Stimulated activated memory B cell treated with anti-CD40 and anti-IgM and Interleukin-4, amounts not matched to agents 10 μg/mL and 1 μg/mL and 100 μg/mL, for 72 hours (primary cell): Measurements from ENCODE around the gene ZFPM1.

ENCODE experiments used
- ATAC-seq: fragments of 150-1000 bp; cut with Tn5 transposase; 2 replicates; pipeline ENCODE4 v1.10.0; 2021
- H3K27ac Mint-ChIP-seq: one replicate; pipeline ENCODE4 v1.8.0; 2022; ENCODE audit warnings: mild to moderate bottlenecking, mixed read lengths
- H3K27me3 Mint-ChIP-seq: one replicate; pipeline ENCODE4 v1.8.0; 2022; ENCODE audit warnings: mixed read lengths
- H3K36me3 Mint-ChIP-seq: one replicate; pipeline ENCODE4 v1.8.0; 2022; ENCODE audit warnings: mixed read lengths
- H3K4me1 Mint-ChIP-seq: one replicate; pipeline ENCODE4 v1.8.0; 2022; ENCODE audit warnings: mixed read lengths
- H3K4me3 Mint-ChIP-seq: one replicate; pipeline ENCODE4 v1.8.0; 2022; ENCODE audit warnings: mild to moderate bottlenecking, moderate library complexity, mixed read lengths
- H3K9me3 Mint-ChIP-seq: one replicate; pipeline ENCODE4 v1.8.0; 2022; ENCODE audit warnings: mixed read lengths

Gene ZFPM1

DNA sequence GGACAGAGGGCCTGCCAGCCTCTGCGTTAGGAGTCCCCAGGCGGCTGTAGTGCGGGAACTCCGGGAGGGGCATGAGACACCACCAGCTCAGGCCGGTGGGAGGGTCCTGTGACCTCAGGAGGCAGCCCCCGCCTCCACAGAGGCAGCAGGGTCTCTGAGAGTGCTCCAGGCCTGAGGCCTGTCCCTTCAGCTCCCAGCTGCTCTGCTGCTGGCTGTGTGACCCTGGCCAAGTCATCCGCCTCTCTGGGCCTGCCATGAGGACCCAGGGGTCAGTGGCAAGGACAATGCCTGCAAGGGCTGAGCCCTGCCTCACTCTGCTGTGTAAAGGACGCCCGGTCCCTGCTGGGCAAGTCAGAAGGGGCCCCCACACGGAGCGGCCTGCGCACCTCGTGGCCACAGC, 27.1 kb upstream of the ZFPM1 start:
- Mint-ChIP-seq H3K4me3 (no peak overlapping the region), H3K9me3 (peaks cover 11% of the 10 kb centered on the region), H3K27me3 (no peaks in the 10 kb centered on the region), H3K36me3 (no peaks in the 10 kb centered on the region), H3K27ac (no peak overlapping the region), H3K4me1 (peaks cover 22% of the 10 kb centered on the region)
- ATAC-seq: no peak

DNA sequence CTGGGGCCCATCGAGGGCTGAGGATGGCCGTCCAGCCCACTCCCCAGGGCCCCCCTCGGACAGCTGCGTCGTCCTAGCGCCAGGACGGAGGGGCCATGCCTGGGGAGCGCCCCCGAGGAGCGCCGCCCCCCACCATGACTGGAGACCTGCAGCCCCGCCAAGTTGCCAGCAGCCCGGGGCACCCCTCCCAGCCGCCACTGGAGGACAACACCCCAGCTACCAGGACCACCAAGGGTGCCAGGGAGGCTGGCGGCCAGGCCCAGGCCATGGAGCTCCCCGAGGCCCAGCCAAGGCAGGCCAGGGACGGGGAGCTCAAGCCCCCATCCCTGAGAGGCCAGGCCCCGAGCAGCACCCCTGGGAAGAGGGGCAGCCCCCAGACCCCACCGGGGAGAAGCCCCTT, 25.7 kb upstream of the ZFPM1 start:
- peaks cover 33% of the 10 kb centered on the region for H3K4me1 Mint-ChIP-seq
- H3K36me3 Mint-ChIP-seq: no peaks in the 10 kb centered on the region
- ATAC-seq: no peak
- H3K4me3 Mint-ChIP-seq: no peak overlapping the region
- H3K27ac Mint-ChIP-seq: no peak overlapping the region
- peaks cover 7% of the 10 kb centered on the region for H3K9me3 Mint-ChIP-seq
- no peaks in the 10 kb centered on the region for H3K27me3 Mint-ChIP-seq

DNA sequence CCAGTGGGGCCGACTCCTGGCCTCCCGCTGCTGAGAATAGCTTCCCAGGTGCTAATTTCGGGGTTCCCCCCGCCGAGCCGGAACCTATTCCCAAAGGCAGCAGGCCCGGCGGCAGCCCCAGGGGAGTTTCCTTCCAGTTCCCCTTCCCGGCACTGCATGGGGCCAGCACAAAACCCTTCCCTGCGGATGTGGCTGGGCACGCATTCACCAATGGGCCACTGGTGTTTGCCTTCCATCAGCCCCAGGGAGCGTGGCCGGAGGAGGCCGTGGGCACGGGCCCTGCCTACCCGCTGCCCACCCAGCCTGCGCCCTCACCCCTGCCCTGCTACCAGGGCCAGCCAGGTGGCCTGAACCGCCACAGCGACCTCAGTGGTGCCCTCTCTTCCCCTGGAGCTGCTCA, 24.9 kb upstream of the ZFPM1 start:
- Mint-ChIP-seq H3K4me3 (no peak overlapping the region), H3K4me1 (peaks cover 28% of the 10 kb centered on the region), H3K27ac (no peak overlapping the region), H3K9me3 (no peaks in the 10 kb centered on the region), H3K27me3 (no peaks in the 10 kb centered on the region), H3K36me3 (no peaks in the 10 kb centered on the region)
- no peak for ATAC-seq

DNA sequence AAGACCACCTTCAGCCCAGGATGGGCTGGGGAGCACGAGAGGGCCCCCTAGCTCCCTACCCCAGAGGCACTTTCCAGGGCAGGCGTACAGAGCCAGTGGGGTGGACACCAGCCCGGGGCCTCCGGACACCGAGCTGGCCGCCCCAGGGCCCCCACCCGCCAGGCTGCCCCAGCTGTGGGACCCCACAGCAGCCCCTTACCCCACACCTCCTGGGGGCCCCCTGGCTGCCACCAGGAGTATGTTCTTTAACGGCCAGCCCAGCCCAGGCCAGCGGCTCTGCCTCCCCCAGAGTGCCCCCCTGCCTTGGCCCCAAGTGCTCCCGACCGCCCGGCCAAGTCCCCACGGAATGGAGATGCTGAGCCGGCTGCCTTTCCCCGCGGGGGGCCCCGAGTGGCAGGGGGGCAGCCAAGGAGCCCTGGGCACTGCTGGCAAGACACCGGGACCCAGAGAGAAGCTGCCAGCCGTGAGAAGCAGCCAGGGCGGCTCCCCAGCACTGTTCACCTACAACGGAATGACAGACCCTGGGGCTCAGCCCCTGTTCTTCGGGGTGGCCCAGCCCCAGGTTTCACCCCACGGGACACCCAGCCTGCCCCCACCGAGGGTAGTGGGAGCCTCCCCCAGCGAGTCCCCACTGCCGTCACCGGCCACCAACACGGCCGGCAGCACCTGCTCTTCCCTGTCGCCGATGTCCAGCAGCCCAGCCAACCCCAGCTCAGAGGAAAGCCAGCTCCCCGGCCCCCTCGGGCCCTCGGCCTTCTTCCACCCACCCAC, 24.3 kb upstream of the ZFPM1 start:
- Mint-ChIP-seq H3K27me3 (no peaks in the 10 kb centered on the region), H3K27ac (no peak overlapping the region), H3K4me3 (no peak overlapping the region), H3K36me3 (no peaks in the 10 kb centered on the region), H3K9me3 (no peaks in the 10 kb centered on the region), H3K4me1 (peaks cover 28% of the 10 kb centered on the region)
- ATAC-seq: no peak

DNA sequence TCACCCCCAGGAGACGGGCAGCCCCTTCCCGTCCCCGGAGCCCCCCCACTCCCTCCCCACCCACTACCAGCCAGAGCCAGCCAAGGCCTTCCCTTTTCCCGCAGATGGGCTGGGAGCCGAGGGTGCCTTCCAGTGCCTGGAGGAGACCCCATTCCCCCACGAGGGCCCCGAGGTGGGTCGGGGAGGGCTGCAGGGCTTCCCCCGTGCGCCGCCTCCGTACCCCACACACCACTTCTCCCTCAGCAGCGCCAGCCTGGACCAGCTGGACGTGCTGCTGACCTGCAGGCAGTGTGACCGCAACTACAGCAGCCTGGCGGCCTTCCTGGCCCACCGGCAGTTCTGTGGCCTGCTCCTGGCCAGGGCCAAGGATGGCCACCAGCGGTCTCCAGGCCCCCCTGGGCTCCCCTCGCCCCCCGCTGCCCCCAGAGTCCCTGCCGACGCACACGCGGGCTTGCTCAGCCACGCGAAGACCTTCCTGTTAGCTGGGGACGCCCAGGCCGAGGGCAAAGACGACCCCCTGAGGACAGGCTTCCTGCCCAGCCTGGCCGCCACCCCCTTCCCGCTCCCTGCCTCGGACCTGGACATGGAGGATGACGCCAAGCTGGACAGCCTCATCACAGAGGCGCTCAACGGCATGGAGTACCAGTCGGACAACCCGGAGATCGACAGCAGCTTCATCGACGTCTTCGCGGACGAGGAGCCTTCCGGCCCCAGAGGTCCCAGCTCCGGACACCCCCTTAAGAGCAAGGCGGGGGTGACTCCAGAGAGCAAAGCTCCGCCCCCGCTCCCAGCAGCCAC, 23.5 kb upstream of the ZFPM1 start:
- Mint-ChIP-seq H3K36me3 (no peaks in the 10 kb centered on the region), H3K4me3 (peak overlapping the region; percentile 72), H3K9me3 (no peaks in the 10 kb centered on the region), H3K27ac (peak overlapping the region; percentile 77), H3K4me1 (peaks cover 28% of the 10 kb centered on the region), H3K27me3 (no peaks in the 10 kb centered on the region)
- ATAC-seq: no peak

DNA sequence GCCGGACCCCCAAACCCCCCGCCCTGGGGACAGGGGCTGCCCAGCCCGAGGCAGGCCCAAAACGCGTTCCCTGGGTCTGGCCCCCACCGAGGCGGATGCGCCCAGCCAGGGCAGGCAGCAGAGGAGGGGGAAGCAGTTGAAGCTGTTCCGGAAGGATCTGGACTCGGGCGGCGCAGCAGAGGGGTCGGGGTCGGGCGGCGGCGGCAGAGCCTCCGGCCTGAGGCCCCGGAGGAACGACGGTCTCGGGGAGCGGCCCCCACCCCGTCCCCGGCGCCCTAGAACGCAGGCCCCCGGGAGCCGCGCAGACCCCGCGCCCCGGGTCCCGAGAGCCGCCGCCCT, 22.9 kb upstream of the ZFPM1 start:
- Mint-ChIP-seq H3K4me3 (peak overlapping the region; percentile 72), H3K27ac (peak overlapping the region; percentile 77), H3K4me1 (peaks cover 23% of the 10 kb centered on the region), H3K27me3 (no peaks in the 10 kb centered on the region), H3K9me3 (no peaks in the 10 kb centered on the region), H3K36me3 (no peaks in the 10 kb centered on the region)
- ATAC-seq: peak; percentile 34

DNA sequence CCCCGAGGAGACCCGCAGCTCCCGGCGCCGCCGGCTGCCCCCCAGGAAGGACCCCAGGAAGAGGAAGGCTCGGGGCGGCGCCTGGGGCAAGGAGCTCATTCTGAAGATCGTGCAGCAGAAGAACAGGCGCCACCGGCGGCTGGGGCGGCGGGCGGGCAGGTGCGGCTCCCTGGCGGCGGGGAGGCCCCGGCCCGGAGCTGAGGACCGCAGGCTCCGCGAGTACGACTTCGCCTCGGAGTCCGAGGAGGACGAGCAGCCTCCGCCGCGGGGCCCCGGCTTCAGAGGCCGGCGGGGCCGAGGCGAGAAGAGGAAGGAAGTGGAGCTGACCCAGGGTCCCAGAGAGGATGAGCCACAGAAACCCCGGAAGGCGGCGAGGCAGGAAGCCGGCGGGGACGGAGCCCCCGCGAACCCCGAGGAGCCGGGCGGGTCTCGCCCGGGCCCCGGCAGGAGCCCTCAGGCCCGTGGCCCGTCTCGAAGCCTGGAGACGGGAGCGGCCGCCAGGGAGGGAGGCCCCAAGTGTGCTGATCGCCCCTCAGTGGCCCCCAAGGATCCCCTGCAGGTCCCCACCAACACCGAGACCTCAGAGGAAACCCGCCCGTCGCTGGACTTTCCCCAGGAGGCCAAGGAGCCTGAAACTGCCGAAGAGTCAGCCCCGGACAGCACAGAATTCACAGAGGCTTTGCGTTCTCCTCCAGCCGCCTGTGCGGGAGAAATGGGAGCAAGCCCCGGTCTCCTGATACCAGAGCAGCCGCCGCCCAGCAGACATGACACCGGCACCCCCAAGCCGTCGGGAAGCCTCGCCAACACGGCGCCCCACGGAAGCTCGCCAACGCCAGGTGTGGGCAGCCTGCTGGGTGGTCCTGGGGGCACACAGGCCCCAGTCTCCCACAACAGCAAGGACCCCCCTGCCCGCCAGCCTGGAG, 22.3 kb upstream of the ZFPM1 start:
- H3K4me3 Mint-ChIP-seq: peak overlapping the region; percentile 72
- H3K27ac Mint-ChIP-seq: peak overlapping the region; percentile 77
- no peaks in the 10 kb centered on the region for H3K27me3 Mint-ChIP-seq
- peaks cover 17% of the 10 kb centered on the region for H3K4me1 Mint-ChIP-seq
- H3K36me3 Mint-ChIP-seq: no peaks in the 10 kb centered on the region
- H3K9me3 Mint-ChIP-seq: no peaks in the 10 kb centered on the region
- peak; percentile 67 for ATAC-seq

DNA sequence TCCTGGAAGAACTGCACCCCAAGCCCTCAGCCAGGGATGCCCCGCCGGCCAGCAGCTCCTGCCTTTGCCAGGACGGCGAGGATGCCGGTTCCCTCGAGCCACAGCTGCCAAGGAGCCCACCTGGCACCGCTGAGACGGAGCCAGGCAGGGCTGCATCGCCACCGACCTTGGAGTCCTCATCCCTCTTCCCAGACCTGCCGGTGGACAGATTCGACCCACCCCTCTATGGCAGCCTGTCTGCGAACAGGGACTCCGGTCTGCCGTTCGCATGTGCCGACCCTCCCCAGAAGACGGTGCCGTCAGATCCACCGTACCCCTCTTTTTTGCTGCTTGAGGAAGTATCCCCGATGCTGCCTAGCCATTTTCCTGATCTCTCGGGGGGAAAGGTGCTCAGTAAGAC, 21.4 kb upstream of the ZFPM1 start:
- no peaks in the 10 kb centered on the region for H3K9me3 Mint-ChIP-seq
- no peaks in the 10 kb centered on the region for H3K27me3 Mint-ChIP-seq
- peaks cover 17% of the 10 kb centered on the region for H3K4me1 Mint-ChIP-seq
- H3K27ac Mint-ChIP-seq: peak overlapping the region; percentile 77
- peak overlapping the region; percentile 72 for H3K4me3 Mint-ChIP-seq
- H3K36me3 Mint-ChIP-seq: no peaks in the 10 kb centered on the region
- no peak for ATAC-seq

DNA sequence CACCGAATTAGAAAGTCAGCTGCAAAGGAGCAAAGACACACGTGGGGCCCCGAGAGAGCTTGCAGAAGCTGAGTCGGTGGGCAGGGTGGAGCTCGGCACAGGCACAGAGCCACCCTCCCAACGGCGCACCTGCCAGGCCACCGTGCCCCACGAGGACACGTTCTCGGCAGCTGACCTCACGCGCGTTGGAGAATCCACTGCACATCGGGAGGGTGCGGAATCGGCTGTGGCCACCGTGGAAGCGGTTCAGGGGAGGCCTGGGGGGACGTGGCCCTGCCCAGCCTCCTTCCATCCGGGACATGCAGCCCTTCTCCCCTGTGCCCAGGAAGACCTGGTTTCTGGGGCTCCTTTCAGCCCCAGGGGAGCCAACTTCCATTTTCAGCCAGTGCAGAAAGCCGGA, 20.9 kb upstream of the ZFPM1 start:
- H3K9me3 Mint-ChIP-seq: no peaks in the 10 kb centered on the region
- H3K27ac Mint-ChIP-seq: peak overlapping the region; percentile 77

DNA sequence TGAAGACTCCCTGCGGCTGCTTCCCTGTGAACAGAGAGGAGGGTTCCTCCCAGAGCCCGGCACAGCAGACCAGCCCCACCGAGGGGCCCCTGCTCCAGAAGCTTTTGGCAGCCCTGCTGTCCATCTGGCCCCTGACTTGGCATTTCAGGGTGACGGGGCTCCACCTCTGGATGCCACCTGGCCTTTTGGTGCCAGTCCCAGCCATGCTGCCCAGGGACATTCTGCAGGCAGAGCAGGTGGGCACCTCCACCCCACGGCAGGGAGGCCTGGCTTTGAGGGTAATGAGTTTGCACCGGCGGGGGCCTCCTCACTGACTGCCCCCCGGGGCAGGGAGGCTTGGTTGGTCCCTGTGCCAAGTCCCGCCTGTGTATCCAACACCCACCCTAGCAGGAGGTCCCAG, 20.3 kb upstream of the ZFPM1 start:
- Mint-ChIP-seq H3K4me1 (peaks cover 17% of the 10 kb centered on the region), H3K9me3 (no peaks in the 10 kb centered on the region), H3K27ac (no peak overlapping the region), H3K36me3 (no peaks in the 10 kb centered on the region), H3K4me3 (no peak overlapping the region), H3K27me3 (no peaks in the 10 kb centered on the region)
- ATAC-seq: no peak

More for the DNA sequence above, 20.9 kb upstream of the ZFPM1 start:
- no peaks in the 10 kb centered on the region for H3K27me3 Mint-ChIP-seq
- H3K36me3 Mint-ChIP-seq: no peaks in the 10 kb centered on the region
- no peak for ATAC-seq
- H3K4me3 Mint-ChIP-seq: peak overlapping the region; percentile 72
- H3K4me1 Mint-ChIP-seq: peaks cover 17% of the 10 kb centered on the region

DNA sequence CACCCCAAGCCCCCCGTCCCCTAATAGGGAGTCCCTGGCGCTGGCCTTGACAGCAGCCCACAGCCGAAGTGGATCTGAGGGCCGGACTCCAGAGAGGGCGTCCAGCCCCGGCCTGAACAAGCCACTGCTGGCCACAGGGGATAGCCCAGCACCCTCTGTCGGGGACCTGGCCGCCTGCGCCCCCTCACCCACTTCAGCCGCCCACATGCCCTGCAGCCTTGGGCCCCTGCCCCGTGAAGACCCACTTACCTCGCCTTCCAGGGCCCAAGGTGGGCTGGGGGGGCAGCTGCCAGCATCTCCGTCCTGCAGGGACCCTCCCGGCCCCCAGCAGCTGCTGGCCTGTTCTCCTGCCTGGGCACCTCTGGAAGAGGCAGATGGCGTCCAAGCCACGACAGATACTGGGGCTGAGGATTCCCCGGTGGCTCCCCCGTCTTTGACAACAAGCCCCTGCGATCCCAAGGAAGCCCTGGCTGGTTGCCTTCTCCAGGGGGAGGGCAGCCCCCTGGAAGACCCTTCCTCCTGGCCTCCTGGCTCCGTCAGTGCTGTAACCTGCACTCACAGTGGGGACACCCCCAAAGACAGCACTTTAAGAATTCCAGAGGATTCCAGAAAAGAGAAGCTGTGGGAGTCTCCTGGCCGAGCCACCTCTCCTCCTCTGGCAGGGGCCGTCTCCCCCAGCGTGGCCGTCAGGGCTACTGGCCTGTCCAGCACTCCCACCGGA, 19.3 kb upstream of the ZFPM1 start:
- ATAC-seq: no peak
- no peaks in the 10 kb centered on the region for H3K36me3 Mint-ChIP-seq
- peaks cover 17% of the 10 kb centered on the region for H3K4me1 Mint-ChIP-seq
- no peaks in the 10 kb centered on the region for H3K9me3 Mint-ChIP-seq
- no peak overlapping the region for H3K27ac Mint-ChIP-seq
- H3K27me3 Mint-ChIP-seq: no peaks in the 10 kb centered on the region
- H3K4me3 Mint-ChIP-seq: no peak overlapping the region

DNA sequence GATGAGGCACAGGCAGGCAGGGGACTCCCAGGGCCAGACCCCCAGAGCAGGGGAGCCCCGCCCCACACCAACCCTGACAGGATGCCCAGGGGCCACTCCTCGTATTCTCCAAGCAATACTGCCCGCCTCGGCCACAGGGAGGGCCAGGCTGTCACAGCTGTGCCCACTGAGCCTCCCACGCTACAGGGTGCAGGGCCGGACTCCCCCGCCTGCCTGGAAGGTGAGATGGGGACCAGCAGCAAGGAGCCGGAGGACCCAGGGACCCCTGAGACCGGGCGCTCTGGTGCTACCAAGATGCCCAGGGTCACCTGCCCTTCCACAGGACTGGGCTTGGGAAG, 18.8 kb upstream of the ZFPM1 start:
- no peak overlapping the region for H3K4me3 Mint-ChIP-seq
- H3K27me3 Mint-ChIP-seq: no peaks in the 10 kb centered on the region
- H3K36me3 Mint-ChIP-seq: no peaks in the 10 kb centered on the region
- ATAC-seq: no peak
- no peaks in the 10 kb centered on the region for H3K9me3 Mint-ChIP-seq
- peaks cover 17% of the 10 kb centered on the region for H3K4me1 Mint-ChIP-seq
- H3K27ac Mint-ChIP-seq: no peak overlapping the region

DNA sequence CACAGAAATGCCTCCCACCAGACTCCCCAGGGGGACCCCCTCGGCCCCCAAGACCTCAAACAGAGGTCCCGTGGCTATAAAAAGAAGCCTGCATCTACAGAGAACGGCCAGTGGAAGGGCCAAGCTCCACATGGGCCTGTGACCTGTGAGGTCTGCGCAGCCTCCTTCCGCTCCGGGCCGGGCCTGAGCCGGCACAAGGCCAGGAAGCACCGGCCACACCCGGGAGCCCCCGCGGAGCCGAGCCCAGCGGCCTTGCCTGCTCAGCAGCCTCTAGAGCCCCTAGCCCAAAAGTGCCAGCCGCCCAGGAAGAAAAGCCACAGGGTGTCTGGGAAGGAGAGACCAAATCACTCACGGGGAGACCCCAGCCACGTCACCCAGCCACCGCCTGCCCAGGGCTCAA, 18.3 kb upstream of the ZFPM1 start:
- no peak for ATAC-seq
- Mint-ChIP-seq H3K27me3 (no peaks in the 10 kb centered on the region), H3K27ac (no peak overlapping the region), H3K36me3 (no peaks in the 10 kb centered on the region), H3K9me3 (no peaks in the 10 kb centered on the region), H3K4me1 (peaks cover 14% of the 10 kb centered on the region), H3K4me3 (no peak overlapping the region)

DNA sequence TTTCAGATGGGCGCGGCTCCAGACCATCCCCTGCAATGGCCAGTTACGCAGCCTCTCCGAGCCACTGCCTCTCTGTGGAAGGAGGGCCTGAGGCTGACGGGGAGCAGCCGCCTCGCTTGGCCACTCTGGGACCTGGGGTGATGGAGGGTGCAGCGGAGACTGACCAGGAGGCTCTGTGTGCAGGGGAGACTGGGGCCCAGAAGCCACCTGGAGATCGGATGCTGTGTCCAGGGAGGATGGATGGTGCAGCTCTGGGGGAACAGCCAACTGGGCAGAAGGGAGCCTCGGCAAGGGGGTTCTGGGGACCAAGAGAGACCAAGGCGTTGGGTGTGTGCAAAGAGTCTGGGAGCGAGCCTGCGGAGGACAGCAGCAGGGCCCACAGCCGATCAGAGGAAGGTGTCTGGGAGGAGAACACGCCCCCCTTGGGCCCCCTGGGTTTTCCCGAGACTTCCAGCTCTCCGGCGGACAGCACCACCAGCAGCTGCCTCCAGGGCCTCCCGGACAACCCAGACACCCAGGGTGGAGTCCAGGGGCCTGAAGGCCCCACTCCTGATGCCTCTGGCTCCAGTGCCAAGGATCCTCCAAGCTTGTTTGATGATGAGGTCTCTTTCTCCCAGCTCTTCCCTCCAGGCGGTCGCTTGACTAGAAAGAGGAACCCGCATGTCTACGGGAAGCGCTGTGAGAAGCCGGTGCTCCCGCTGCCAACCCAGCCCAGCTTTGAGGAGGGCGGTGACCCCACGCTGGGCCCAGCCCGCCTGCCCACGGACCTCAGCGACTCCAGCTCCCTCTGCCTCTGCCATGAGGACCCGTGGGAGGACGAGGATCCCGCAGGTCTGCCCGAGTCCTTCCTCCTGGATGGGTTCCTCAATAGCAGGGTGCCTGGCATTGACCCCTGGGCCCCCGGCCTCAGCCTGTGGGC, 17.4 kb upstream of the ZFPM1 start:
- H3K36me3 Mint-ChIP-seq: no peaks in the 10 kb centered on the region
- H3K4me1 Mint-ChIP-seq: peaks cover 11% of the 10 kb centered on the region
- ATAC-seq: no peak
- no peak overlapping the region for H3K4me3 Mint-ChIP-seq
- no peaks in the 10 kb centered on the region for H3K9me3 Mint-ChIP-seq
- no peak overlapping the region for H3K27ac Mint-ChIP-seq
- H3K27me3 Mint-ChIP-seq: no peaks in the 10 kb centered on the region
